SKM-1 (cell line): ENCODE data around the gene ASPHD1.
"Not testable (repeated sequence)": the region's sequence is repeated elsewhere in the genome, so short reads cannot be mapped to it uniquely, and the experiment has no call there.

Source experiments
- DNase-seq: peaks from one replicate; lab custom pipeline; 2025; ENCODE audit not compliant: unreplicated experiment; lab: John Stamatoyannopoulos, UW

ASPHD1 gene

GRCh38 chr16:29931750-29932149 is 31.5 kb downstream of the ASPHD1 start:
- DNase-seq, result not testable (repeated sequence)

GRCh38 chr16:29940656-29941055 is 40.4 kb downstream of the ASPHD1 start:
- no peak for DNase-seq

GRCh38 chr16:29943846-29944799 is 43.8 kb downstream of the ASPHD1 start:
- no peak for DNase-seq

GRCh38 chr16:29947897-29948296 is 47.6 kb downstream of the ASPHD1 start:
- DNase-seq, result no peak

GRCh38 chr16:29950806-29951461 is 50.6 kb downstream of the ASPHD1 start:
- no peak for DNase-seq

- DNase-seq, result no peak
Observed at GRCh38 chr16:29951625-29952365, 51.5 kb downstream of the ASPHD1 start.
